Measurements from ENCODE around the gene CCDC82. TPM values are rescaled to one million over a fixed set of nuclear protein-coding genes. Genes with fewer than 3 reads are reported as not detected.

Gene CCDC82
- polyA plus RNA-seq, 2 donors: 6.8 to 10.4 TPM

GRCh38 chr11:96321091-96321490 is 68.6 kb downstream of the CCDC82 start:
- Histone ChIP-seq H3K9me3 (ENCODE audit: control insufficient read depth in 2 of 2, insufficient read depth in 1 of 2, low read depth in 1 of 2, low read length in 1 of 2) (no peaks in the 10 kb centered on the region), H3K36me3 (ENCODE audit: control insufficient read depth in 2 of 2, insufficient read depth in 2 of 2, low read length in 1 of 2) (no peaks in the 10 kb centered on the region), H3K4me3 (ENCODE audit: low read depth in 1 of 2, low read length in 2 of 2) (no peak overlapping the region), H3K27me3 (ENCODE audit: control insufficient read depth in 1 of 2, insufficient read depth in 2 of 2, low read length in 2 of 2) (no peaks in the 10 kb centered on the region), H3K27ac (ENCODE audit: low read depth in 2 of 2, low read length in 1 of 2) (no peak overlapping the region), H3K4me1 (ENCODE audit: control insufficient read depth in 2 of 2, insufficient read depth in 2 of 2, low read length in 1 of 2) (peaks cover 0 to 5% of the 10 kb centered on the region in 2 donors)
- WGBS, 2 donors: 94 to 95% methylated on average over 5 of the region's 5 CpGs

GRCh38 chr11:96319898-96320656 is 69.6 kb downstream of the CCDC82 start:
- H3K36me3 ChIP-seq (ENCODE audit: control insufficient read depth in 2 of 2, insufficient read depth in 2 of 2, low read length in 1 of 2): no peaks in the 10 kb centered on the region
- peaks cover 0 to 7% of the 10 kb centered on the region in 2 donors for H3K4me1 ChIP-seq (ENCODE audit: control insufficient read depth in 2 of 2, insufficient read depth in 2 of 2, low read length in 1 of 2)
- H3K27me3 ChIP-seq (ENCODE audit: control insufficient read depth in 1 of 2, insufficient read depth in 2 of 2, low read length in 2 of 2): no peaks in the 10 kb centered on the region
- H3K9me3 ChIP-seq (ENCODE audit: control insufficient read depth in 2 of 2, insufficient read depth in 1 of 2, low read depth in 1 of 2, low read length in 1 of 2): no peaks in the 10 kb centered on the region
- WGBS, 2 donors: 89 to 91% methylated on average over 2 of the region's 2 CpGs
- no peak overlapping the region for H3K27ac ChIP-seq (ENCODE audit: low read depth in 2 of 2, low read length in 1 of 2)
- no peak overlapping the region for H3K4me3 ChIP-seq (ENCODE audit: low read depth in 1 of 2, low read length in 2 of 2)

- peaks cover 2 to 9% of the 10 kb centered on the region in 2 donors for H3K4me1 ChIP-seq (ENCODE audit: control insufficient read depth in 2 of 2, insufficient read depth in 2 of 2, low read length in 1 of 2)
- no peaks in the 10 kb centered on the region for H3K27me3 ChIP-seq (ENCODE audit: control insufficient read depth in 1 of 2, insufficient read depth in 2 of 2, low read length in 2 of 2)
- 91% methylated on average over 3 of the region's 3 CpGs for WGBS, 2 donors
- H3K4me3 ChIP-seq (ENCODE audit: low read depth in 1 of 2, low read length in 2 of 2): no peak overlapping the region
- no peak overlapping the region for H3K27ac ChIP-seq (ENCODE audit: low read depth in 2 of 2, low read length in 1 of 2)
- H3K9me3 ChIP-seq (ENCODE audit: control insufficient read depth in 2 of 2, insufficient read depth in 1 of 2, low read depth in 1 of 2, low read length in 1 of 2): no peaks in the 10 kb centered on the region
- no peaks in the 10 kb centered on the region for H3K36me3 ChIP-seq (ENCODE audit: control insufficient read depth in 2 of 2, insufficient read depth in 2 of 2, low read length in 1 of 2)
Observed at GRCh38 chr11:96318850-96319249, 70.9 kb downstream of the CCDC82 start.

- Histone ChIP-seq H3K36me3 (ENCODE audit: control insufficient read depth in 2 of 2, insufficient read depth in 2 of 2, low read length in 1 of 2) (no peaks in the 10 kb centered on the region), H3K9me3 (ENCODE audit: control insufficient read depth in 2 of 2, insufficient read depth in 1 of 2, low read depth in 1 of 2, low read length in 1 of 2) (no peaks in the 10 kb centered on the region), H3K4me1 (ENCODE audit: control insufficient read depth in 2 of 2, insufficient read depth in 2 of 2, low read length in 1 of 2) (peaks cover 2 to 9% of the 10 kb centered on the region in 2 donors), H3K4me3 (ENCODE audit: low read depth in 1 of 2, low read length in 2 of 2) (no peak overlapping the region), H3K27ac (ENCODE audit: low read depth in 2 of 2, low read length in 1 of 2) (no peak overlapping the region), H3K27me3 (ENCODE audit: control insufficient read depth in 1 of 2, insufficient read depth in 2 of 2, low read length in 2 of 2) (no peaks in the 10 kb centered on the region)
- 71 to 74% methylated on average over 1 of the region's 1 CpG for WGBS, 2 donors
Observed at GRCh38 chr11:96318399-96318798, 71.3 kb downstream of the CCDC82 start.

GRCh38 chr11:96317985-96318384 is 71.7 kb downstream of the CCDC82 start:
- H3K27me3 ChIP-seq (ENCODE audit: control insufficient read depth in 1 of 2, insufficient read depth in 2 of 2, low read length in 2 of 2): no peaks in the 10 kb centered on the region
- no peaks in the 10 kb centered on the region for H3K36me3 ChIP-seq (ENCODE audit: control insufficient read depth in 2 of 2, insufficient read depth in 2 of 2, low read length in 1 of 2)
- peaks cover 2 to 9% of the 10 kb centered on the region in 2 donors for H3K4me1 ChIP-seq (ENCODE audit: control insufficient read depth in 2 of 2, insufficient read depth in 2 of 2, low read length in 1 of 2)
- H3K27ac ChIP-seq (ENCODE audit: low read depth in 2 of 2, low read length in 1 of 2): peak overlapping the region in 1 of 2 donors; percentile 30
- 85 to 87% methylated on average over 2 of the region's 2 CpGs for WGBS, 2 donors
- no peak overlapping the region for H3K4me3 ChIP-seq (ENCODE audit: low read depth in 1 of 2, low read length in 2 of 2)
- no peaks in the 10 kb centered on the region for H3K9me3 ChIP-seq (ENCODE audit: control insufficient read depth in 2 of 2, insufficient read depth in 1 of 2, low read depth in 1 of 2, low read length in 1 of 2)

- Histone ChIP-seq H3K4me3 (ENCODE audit: low read depth in 1 of 2, low read length in 2 of 2) (no peak overlapping the region), H3K27ac (ENCODE audit: low read depth in 2 of 2, low read length in 1 of 2) (peak overlapping the region; percentile 30 to 47), H3K36me3 (ENCODE audit: control insufficient read depth in 2 of 2, insufficient read depth in 2 of 2, low read length in 1 of 2) (no peaks in the 10 kb centered on the region), H3K9me3 (ENCODE audit: control insufficient read depth in 2 of 2, insufficient read depth in 1 of 2, low read depth in 1 of 2, low read length in 1 of 2) (no peaks in the 10 kb centered on the region), H3K4me1 (ENCODE audit: control insufficient read depth in 2 of 2, insufficient read depth in 2 of 2, low read length in 1 of 2) (peaks cover 2 to 9% of the 10 kb centered on the region in 2 donors), H3K27me3 (ENCODE audit: control insufficient read depth in 1 of 2, insufficient read depth in 2 of 2, low read length in 2 of 2) (no peaks in the 10 kb centered on the region)
- 38 to 51% methylated on average over 2 of the region's 2 CpGs for WGBS, 2 donors
Observed at GRCh38 chr11:96317571-96317970, 72.1 kb downstream of the CCDC82 start.

- Histone ChIP-seq H3K4me1 (ENCODE audit: control insufficient read depth in 2 of 2, insufficient read depth in 2 of 2, low read length in 1 of 2) (peaks cover 2 to 9% of the 10 kb centered on the region in 2 donors), H3K27ac (ENCODE audit: low read depth in 2 of 2, low read length in 1 of 2) (peak overlapping the region; percentile 30 to 47), H3K9me3 (ENCODE audit: control insufficient read depth in 2 of 2, insufficient read depth in 1 of 2, low read depth in 1 of 2, low read length in 1 of 2) (no peaks in the 10 kb centered on the region), H3K36me3 (ENCODE audit: control insufficient read depth in 2 of 2, insufficient read depth in 2 of 2, low read length in 1 of 2) (no peaks in the 10 kb centered on the region), H3K4me3 (ENCODE audit: low read depth in 1 of 2, low read length in 2 of 2) (no peak overlapping the region), H3K27me3 (ENCODE audit: control insufficient read depth in 1 of 2, insufficient read depth in 2 of 2, low read length in 2 of 2) (no peaks in the 10 kb centered on the region)
- 48 to 66% methylated on average over 3 of the region's 3 CpGs for WGBS, 2 donors
Observed at GRCh38 chr11:96316869-96317268, 72.8 kb downstream of the CCDC82 start.

GRCh38 chr11:96315476-96315875 is 74.2 kb downstream of the CCDC82 start:
- 69 to 83% methylated on average over 1 of the region's 1 CpG for WGBS, 2 donors
- Histone ChIP-seq H3K4me3 (ENCODE audit: low read depth in 1 of 2, low read length in 2 of 2) (no peak overlapping the region), H3K27ac (ENCODE audit: low read depth in 2 of 2, low read length in 1 of 2) (no peak overlapping the region), H3K4me1 (ENCODE audit: control insufficient read depth in 2 of 2, insufficient read depth in 2 of 2, low read length in 1 of 2) (peaks cover 2 to 9% of the 10 kb centered on the region in 2 donors), H3K9me3 (ENCODE audit: control insufficient read depth in 2 of 2, insufficient read depth in 1 of 2, low read depth in 1 of 2, low read length in 1 of 2) (no peaks in the 10 kb centered on the region), H3K36me3 (ENCODE audit: control insufficient read depth in 2 of 2, insufficient read depth in 2 of 2, low read length in 1 of 2) (no peaks in the 10 kb centered on the region), H3K27me3 (ENCODE audit: control insufficient read depth in 1 of 2, insufficient read depth in 2 of 2, low read length in 2 of 2) (no peaks in the 10 kb centered on the region)

GRCh38 chr11:96314326-96315020 is 75.2 kb downstream of the CCDC82 start:
- WGBS, 2 donors: 37 to 40% methylated on average over 4 of the region's 4 CpGs
- Histone ChIP-seq H3K36me3 (ENCODE audit: control insufficient read depth in 2 of 2, insufficient read depth in 2 of 2, low read length in 1 of 2) (no peaks in the 10 kb centered on the region), H3K27ac (ENCODE audit: low read depth in 2 of 2, low read length in 1 of 2) (peak overlapping the region; percentile 85 to 86), H3K4me3 (ENCODE audit: low read depth in 1 of 2, low read length in 2 of 2) (no peak overlapping the region), H3K27me3 (ENCODE audit: control insufficient read depth in 1 of 2, insufficient read depth in 2 of 2, low read length in 2 of 2) (no peaks in the 10 kb centered on the region), H3K9me3 (ENCODE audit: control insufficient read depth in 2 of 2, insufficient read depth in 1 of 2, low read depth in 1 of 2, low read length in 1 of 2) (no peaks in the 10 kb centered on the region), H3K4me1 (ENCODE audit: control insufficient read depth in 2 of 2, insufficient read depth in 2 of 2, low read length in 1 of 2) (peaks cover 2 to 9% of the 10 kb centered on the region in 2 donors)
